SK-N-SH (cell line): ENCODE measurements around the gene BTBD9. TPM values are rescaled to one million over a fixed set of nuclear protein-coding genes. Genes with fewer than 3 reads are reported as not detected.

ENCODE experiments used
- CTCF ChIA-PET: fragments of 300-600, 350-600 bp; formaldehyde crosslinking; extraction: SDS; loops from one replicate; lab custom pipeline; 2021; lab: Yijun Ruan, JAX
- POLR2A ChIA-PET: fragments of 350-600 bp; sonication (Branson Sonifier 250); formaldehyde crosslinking; extraction: SDS; loops from one replicate; lab custom pipeline; 2020; ENCODE audit warnings: antibody characterized with exemption, inconsistent platforms; lab: Yijun Ruan, JAX
- DNase-seq: peaks from one replicate; pipeline ENCODE4 v3.0.0; 2012
- H2AFZ ChIP-seq: fragments of 200-600 bp; sonication (generic); 2 replicates; pipeline ENCODE4 v1.8.1; 2016; ENCODE audit warnings: antibody characterized with exemption, mild to moderate bottlenecking, low read depth
- H3F3A ChIP-seq: fragments of 200-600 bp; sonication (generic); replicated peaks from 2 replicates; pipeline ENCODE3; 2016; ENCODE audit warnings: antibody characterized with exemption, mild to moderate bottlenecking; ENCODE audit not compliant: insufficient read depth
- H3K27ac ChIP-seq, 2 experiments: fragments of 200-500 bp in 1 of 2; fragments of 200-600 bp in 1 of 2; sonication (Bioruptor generic) in 1 of 2; sonication (generic), shearing (Covaris generic) in 1 of 2; 2 replicates each; pipeline versions ENCODE4 v1.5.1 to v1.6.1; 2014 to 2016; ENCODE audit warnings: low read depth in 2 of 2, inconsistent platforms in 1 of 2, low read length in 1 of 2, mild to moderate bottlenecking in 1 of 2, mixed read lengths in 1 of 2
- H3K27me3 ChIP-seq: fragments of 200-600 bp; sonication (generic), shearing (Covaris generic); 2 replicates; pipeline ENCODE4 v1.6.1; 2016; ENCODE audit warnings: mixed run types; ENCODE audit not compliant: insufficient read depth
- H3K36me3 ChIP-seq, 2 experiments: fragments of 200-500 bp in 1 of 2; fragments of 200-600 bp in 1 of 2; sonication (Bioruptor generic) in 1 of 2; sonication (generic) in 1 of 2; replicated peaks in 1 of 2; 2 replicates each; pipeline versions ENCODE3 to v1.5.1; 2014 to 2016; ENCODE audit warnings: low read length in 1 of 2, mild to moderate bottlenecking in 1 of 2; ENCODE audit not compliant: insufficient read depth in 2 of 2, control insufficient read depth in 1 of 2
- H3K4me1 ChIP-seq, 2 experiments: fragments of 200-500 bp in 1 of 2; fragments of 200-600 bp in 1 of 2; sonication (Bioruptor generic) in 1 of 2; sonication (generic), shearing (Covaris generic) in 1 of 2; 2 replicates each; pipeline versions ENCODE4 v1.5.1 to v1.6.1; 2014 to 2016; ENCODE audit warnings: low read depth in 1 of 2, low read length in 1 of 2, mixed run types in 1 of 2; ENCODE audit not compliant: insufficient read depth in 2 of 2, control insufficient read depth in 1 of 2
- H3K4me2 ChIP-seq: fragments of 200-600 bp; sonication (generic), shearing (Covaris generic); 2 replicates; pipeline ENCODE4 v1.6.1; 2017; ENCODE audit warnings: mixed run types
- H3K4me3 ChIP-seq, 2 experiments: fragments of 200-500 bp in 1 of 2; fragments of 200-600 bp in 1 of 2; sonication (Bioruptor generic) in 1 of 2; sonication (generic), shearing (Covaris generic) in 1 of 2; 2 replicates each; pipeline versions ENCODE4 v1.5.1 to v1.8.1; 2014 to 2016; ENCODE audit warnings: low read depth in 2 of 2, inconsistent platforms in 1 of 2, low read length in 1 of 2, mild to moderate bottlenecking in 1 of 2, mixed read lengths in 1 of 2, moderate library complexity in 1 of 2
- H3K79me2 ChIP-seq: fragments of 200-600 bp; sonication (generic); 2 replicates; pipeline ENCODE4 v1.8.1; 2017; ENCODE audit warnings: mild to moderate bottlenecking; ENCODE audit not compliant: insufficient read depth
- H3K9ac ChIP-seq: fragments of 200-600 bp; sonication (generic); 2 replicates; pipeline ENCODE4 v1.6.1; 2017; ENCODE audit warnings: mixed run types
- H3K9me2 ChIP-seq: fragments of 200-600 bp; sonication (generic); 2 replicates; pipeline ENCODE4 v1.6.1; 2017; ENCODE audit warnings: mixed run types
- H3K9me3 ChIP-seq: fragments of 200-600 bp; sonication (generic); 2 replicates; pipeline ENCODE4 v1.6.1; 2017; ENCODE audit warnings: mixed run types, mild to moderate bottlenecking, moderate library complexity
- H4K20me1 ChIP-seq: fragments of 200-600 bp; sonication (generic); 2 replicates; pipeline ENCODE4 v1.6.1; 2017; ENCODE audit warnings: mild to moderate bottlenecking, mixed run types; ENCODE audit not compliant: insufficient read depth
- CHD2 ChIP-seq: fragments of 150-350 bp; IDR thresholded peaks from 2 replicates; pipeline ENCODE4 v1.6.1; 2018; ENCODE audit warnings: low read length; ENCODE audit not compliant: partially characterized antibody
- ELF1 ChIP-seq: IDR thresholded peaks from 2 replicates; pipeline ENCODE4 v1.4.0; 2012
- FOXM1 ChIP-seq: IDR thresholded peaks from 2 replicates; pipeline ENCODE4 v1.4.0; 2012; ENCODE audit warnings: low read depth, mild to moderate bottlenecking
- GABPA ChIP-seq: IDR thresholded peaks from 2 replicates; pipeline ENCODE4 v1.4.0; 2012; ENCODE audit warnings: low read depth, mild to moderate bottlenecking
- MAX ChIP-seq: IDR thresholded peaks from 2 replicates; pipeline ENCODE4 v1.4.0; 2012; ENCODE audit warnings: low read depth
- MXI1 ChIP-seq: IDR thresholded peaks from 2 replicates; pipeline ENCODE4 v1.6.1; 2012; ENCODE audit warnings: mild to moderate bottlenecking, low read depth, low read length, improper control_type of control experiment
- PBX3 ChIP-seq: IDR thresholded peaks from 2 replicates; pipeline ENCODE4; 2012
- RCOR1 ChIP-seq: fragments of 150-350 bp; IDR thresholded peaks from 2 replicates; pipeline ENCODE4 v1.6.1; 2017; ENCODE audit warnings: antibody characterized with exemption, low read length
- RXRA ChIP-seq: IDR thresholded peaks from 2 replicates; pipeline ENCODE4 v1.4.0; 2012; ENCODE audit warnings: low read depth, mild to moderate bottlenecking, borderline replicate concordance
- SMC3 ChIP-seq: IDR thresholded peaks from 2 replicates; pipeline ENCODE4 v1.6.1; 2012; ENCODE audit warnings: low read depth, low read length, improper control_type of control experiment
- TCF12 ChIP-seq: IDR thresholded peaks from 2 replicates; pipeline ENCODE4 v1.4.0; 2012
- USF1 ChIP-seq: IDR thresholded peaks from 2 replicates; pipeline ENCODE4 v1.4.0; 2012; ENCODE audit warnings: low read depth, borderline replicate concordance
- WGBS: methylation state at CpG from one replicate; pipeline ENCODE4 v1.1.6; 2017; ENCODE audit warnings: low lambda C conversion rate; 5-methylcytosine and 5-hydroxymethylcytosine counted together
- polyA plus RNA-seq, 3 experiments: library from polyadenylated mRNA; depleted of rRNA; stranded (reverse); fragments of >200 nt; gene quantifications; 2 replicates each; pipeline ENCODE4 v1.2.3, GENCODE V29; 2012
- TF ChIP-seq, protein P1 (sequence below): IDR thresholded peaks from 2 replicates; pipeline ENCODE4 v1.4.0; 2012; ENCODE audit warnings: low read depth, borderline replicate concordance

The BTBD9 gene
- polyA plus RNA-seq, 1 of the 3 experiments (the other 2 are of a cell fraction) = 2.2 TPM

- peaks cover 15 to 18% of the 10 kb centered on the region in 2 experiments for H3K36me3 ChIP-seq
- TF ChIP-seq TCF12 (no peak), FOXM1 (no peak), MAX (no peak), RCOR1 (no peak), USF1 (no peak), CHD2 (no peak), MXI1 (no peak), GABPA (no peak), PBX3 (no peak)
- TF ChIP-seq, protein P1, sequence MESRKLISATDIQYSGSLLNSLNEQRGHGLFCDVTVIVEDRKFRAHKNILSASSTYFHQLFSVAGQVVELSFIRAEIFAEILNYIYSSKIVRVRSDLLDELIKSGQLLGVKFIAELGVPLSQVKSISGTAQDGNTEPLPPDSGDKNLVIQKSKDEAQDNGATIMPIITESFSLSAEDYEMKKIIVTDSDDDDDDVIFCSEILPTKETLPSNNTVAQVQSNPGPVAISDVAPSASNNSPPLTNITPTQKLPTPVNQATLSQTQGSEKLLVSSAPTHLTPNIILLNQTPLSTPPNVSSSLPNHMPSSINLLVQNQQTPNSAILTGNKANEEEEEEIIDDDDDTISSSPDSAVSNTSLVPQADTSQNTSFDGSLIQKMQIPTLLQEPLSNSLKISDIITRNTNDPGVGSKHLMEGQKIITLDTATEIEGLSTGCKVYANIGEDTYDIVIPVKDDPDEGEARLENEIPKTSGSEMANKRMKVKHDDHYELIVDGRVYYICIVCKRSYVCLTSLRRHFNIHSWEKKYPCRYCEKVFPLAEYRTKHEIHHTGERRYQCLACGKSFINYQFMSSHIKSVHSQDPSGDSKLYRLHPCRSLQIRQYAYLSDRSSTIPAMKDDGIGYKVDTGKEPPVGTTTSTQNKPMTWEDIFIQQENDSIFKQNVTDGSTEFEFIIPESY = no peak
- 71% methylated on average over 1 of the region's 1 CpG for WGBS
- ChIA-PET POLR2A (no interaction called here), CTCF (interaction anchor here (1.0 kb wide), 1 partner anchor 21 kb away, joined by 5 read pairs; no protein-coding TSS in a partner anchor)
- H3K9ac ChIP-seq = no peak overlapping the region
- no peak for DNase-seq
- no peaks in the 10 kb centered on the region for H3K27me3 ChIP-seq
- H3K4me1 ChIP-seq = no peaks in the 10 kb centered on the region
- H3K27ac ChIP-seq = no peak overlapping the region
- no peak overlapping the region for H3K4me3 ChIP-seq
- H3K9me2 ChIP-seq = no peaks in the 10 kb centered on the region
- no peaks in the 10 kb centered on the region for H4K20me1 ChIP-seq
- no peaks in the 10 kb centered on the region for H3K9me3 ChIP-seq
- H3K4me2 ChIP-seq = no peak overlapping the region
- H3K79me2 ChIP-seq = no peaks in the 10 kb centered on the region
- H2AFZ ChIP-seq = no peak overlapping the region
- no peaks in the 10 kb centered on the region for H3F3A ChIP-seq
Observed at GRCh38 chr6:38591439-38591838, 48.3 kb downstream of the BTBD9 start.

GRCh38 chr6:38589367-38589720, 50.4 kb downstream of the BTBD9 start:
- Histone ChIP-seq H3K4me3 (no peak overlapping the region), H4K20me1 (no peaks in the 10 kb centered on the region), H3K9ac (no peak overlapping the region), H3K27me3 (no peaks in the 10 kb centered on the region), H3K9me3 (no peaks in the 10 kb centered on the region), H2AFZ (no peak overlapping the region), H3K4me2 (no peak overlapping the region), H3K4me1 (no peaks in the 10 kb centered on the region), H3F3A (no peaks in the 10 kb centered on the region), H3K79me2 (no peaks in the 10 kb centered on the region), H3K27ac (no peak overlapping the region), H3K36me3 (peaks cover 8 to 15% of the 10 kb centered on the region in 2 experiments), H3K9me2 (no peaks in the 10 kb centered on the region)
- no peak for TF ChIP-seq ELF1
- TF ChIP-seq PBX3 = no peak
- TF ChIP-seq SMC3 = no peak
- no peak for TF ChIP-seq RXRA
- WGBS = 93% methylated on average over 1 of the region's 1 CpG
- no peak for DNase-seq
- POLR2A ChIA-PET = no interaction called here
- CTCF ChIA-PET = interaction anchor here (1.1 to 1.4 kb wide), 2 partner anchors 19 to 95 kb away, joined by 3 to 7 read pairs; no protein-coding TSS in a partner anchor
